DND-41 (cell line): ENCODE measurements around the gene MAPK7.

Source experiments
- ATAC-seq: fragments of 200-7000 bp; cut with Tn5 transposase; 3 replicates; pipeline ENCODE4 v1.9.1; 2021; ENCODE audit warnings: low read depth; ENCODE audit not compliant: insufficient read depth
- DNase-seq: peaks from one replicate; pipeline ENCODE4 v3.0.0-alpha.2; 2020
- H2AFZ ChIP-seq: 2 replicates; pipeline ENCODE4 v1.6.0; 2012; ENCODE audit warnings: low read depth, low read length
- H3K27ac ChIP-seq: 2 replicates; pipeline ENCODE4 v1.5.1; 2012; ENCODE audit warnings: low read length, inconsistent platforms
- H3K27me3 ChIP-seq: fragments of 200-600 bp; sonication (generic); 2 replicates; pipeline ENCODE4 v1.6.0; 2012; ENCODE audit warnings: low read length, mild to moderate bottlenecking, inconsistent platforms; ENCODE audit not compliant: insufficient read depth, poor library complexity
- H3K36me3 ChIP-seq: 2 replicates; pipeline ENCODE4 v1.5.1; 2012; ENCODE audit warnings: low read length, inconsistent platforms; ENCODE audit not compliant: insufficient read depth
- H3K4me1 ChIP-seq: 2 replicates; pipeline ENCODE4 v1.5.1; 2012; ENCODE audit warnings: mild to moderate bottlenecking, low read length; ENCODE audit not compliant: insufficient read depth
- H3K4me2 ChIP-seq: 2 replicates; pipeline ENCODE4 v1.6.0; 2012; ENCODE audit warnings: mild to moderate bottlenecking, moderate library complexity, low read length, inconsistent platforms; ENCODE audit not compliant: insufficient read depth
- H3K4me3 ChIP-seq, 2 experiments: fragments of 200-600 bp in 1 of 2; shearing (Covaris generic) in 1 of 2; 2 replicates each; pipeline ENCODE4 v1.5.1; 2012 to 2016; ENCODE audit warnings: inconsistent platforms in 2 of 2, low read length in 2 of 2, mild to moderate bottlenecking in 2 of 2, low read depth in 1 of 2, moderate library complexity in 1 of 2
- H3K79me2 ChIP-seq: 2 replicates; pipeline ENCODE4 v1.6.0; 2012; ENCODE audit warnings: low read length, inconsistent platforms; ENCODE audit not compliant: insufficient read depth
- H3K9ac ChIP-seq: 2 replicates; pipeline ENCODE4 v1.6.0; 2012; ENCODE audit warnings: low read depth, mild to moderate bottlenecking, inconsistent platforms, low read length, moderate library complexity
- H3K9me3 ChIP-seq: 2 replicates; pipeline ENCODE4 v1.5.1; 2012; ENCODE audit warnings: low read length, moderate library complexity, mild to moderate bottlenecking, inconsistent platforms; ENCODE audit not compliant: insufficient read depth, severe bottlenecking
- H4K20me1 ChIP-seq: 2 replicates; pipeline ENCODE4 v1.6.0; 2012; ENCODE audit warnings: low read length; ENCODE audit not compliant: insufficient read depth
- CTCF ChIP-seq: IDR thresholded peaks from 2 replicates; pipeline ENCODE4 v1.5.1; 2012; ENCODE audit warnings: borderline replicate concordance, low read length, moderate library complexity, mild to moderate bottlenecking; ENCODE audit not compliant: poor library complexity, severe bottlenecking; ENCODE audit errors: extremely low read depth
- EZH2 ChIP-seq: IDR thresholded peaks from 3 replicates; pipeline ENCODE4 v1.6.1; 2012; ENCODE audit warnings: borderline replicate concordance, low read depth, mild to moderate bottlenecking, moderate library complexity, low read length, inconsistent platforms; ENCODE audit not compliant: severe bottlenecking

MAPK7 gene

GRCh38 chr17:19364699-19365498, 13.4 kb upstream of the MAPK7 start:
- Histone ChIP-seq H3K79me2 (no peaks in the 10 kb centered on the region), H3K27me3 (no peaks in the 10 kb centered on the region), H3K9me3 (no peaks in the 10 kb centered on the region), H3K36me3 (no peaks in the 10 kb centered on the region), H2AFZ (no peak overlapping the region), H3K4me1 (peaks cover 17% of the 10 kb centered on the region), H3K4me2 (no peak overlapping the region), H3K9ac (no peak overlapping the region), H3K27ac (no peak overlapping the region), H3K4me3 (no peak overlapping the region), H4K20me1 (0 out of 2 replicates have a peak, but pooled peaks cover 4% of the 10 kb centered on the region)
- ATAC-seq = no peak
- TF ChIP-seq CTCF = no peak
- TF ChIP-seq EZH2 = no peak
- DNase-seq = no peak

- Histone ChIP-seq H3K79me2 (no peaks in the 10 kb centered on the region), H3K4me3 (no peak overlapping the region), H4K20me1 (0 out of 2 replicates have a peak, but pooled peaks cover 2% of the 10 kb centered on the region), H2AFZ (no peak overlapping the region), H3K4me2 (no peak overlapping the region), H3K9ac (no peak overlapping the region), H3K36me3 (no peaks in the 10 kb centered on the region), H3K27ac (no peak overlapping the region), H3K9me3 (no peaks in the 10 kb centered on the region), H3K27me3 (no peaks in the 10 kb centered on the region), H3K4me1 (peaks cover 17% of the 10 kb centered on the region)
- no peak for ATAC-seq
- DNase-seq = no peak
- no peak for TF ChIP-seq EZH2
- no peak for TF ChIP-seq CTCF
These were observed 12.8 kb upstream of the MAPK7 start for GRCh38 chr17:19365499-19365817.

- Histone ChIP-seq H3K27me3 (no peaks in the 10 kb centered on the region), H4K20me1 (peaks cover 2% of the 10 kb centered on the region; the same call in 1 of the 2 replicates), H2AFZ (no peak overlapping the region), H3K79me2 (no peaks in the 10 kb centered on the region), H3K4me3 (no peak overlapping the region), H3K9me3 (no peaks in the 10 kb centered on the region), H3K36me3 (no peaks in the 10 kb centered on the region), H3K4me1 (peaks cover 17% of the 10 kb centered on the region), H3K9ac (no peak overlapping the region), H3K27ac (no peak overlapping the region), H3K4me2 (no peak overlapping the region)
- ATAC-seq (no peak), DNase-seq (no peak)
- no peak for TF ChIP-seq EZH2
- TF ChIP-seq CTCF = no peak
These were observed 12.3 kb upstream of the MAPK7 start for GRCh38 chr17:19365833-19366636.
